ENCODE measurements around the gene GSS.

GSS gene

DNA sequence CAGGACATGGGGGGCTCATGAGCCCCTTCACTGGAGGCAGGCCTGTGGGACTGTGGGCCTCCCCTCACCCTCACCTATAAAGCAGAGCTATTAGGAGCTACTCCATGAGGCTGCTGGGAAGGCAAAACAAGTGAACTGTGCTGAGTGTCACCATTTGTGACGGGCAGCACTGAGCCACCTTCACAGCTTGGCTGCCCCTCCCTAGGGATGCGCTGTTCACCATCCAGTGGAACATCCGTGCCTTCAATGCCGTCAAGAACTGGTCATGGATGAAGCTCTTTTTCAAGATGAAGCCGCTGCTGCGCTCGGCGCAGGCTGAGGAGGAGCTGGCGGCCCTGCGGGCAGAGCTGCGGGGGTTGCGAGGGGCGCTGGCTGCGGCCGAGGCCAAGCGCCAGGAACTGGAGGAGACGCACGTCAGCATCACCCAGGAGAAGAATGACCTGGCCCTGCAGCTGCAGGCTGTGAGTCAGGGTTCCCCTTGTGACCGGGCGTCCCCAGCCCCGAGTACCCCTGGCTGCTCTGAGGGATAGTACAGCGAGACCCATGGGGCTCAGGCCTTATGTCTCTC, 38.4 kb upstream of the GSS start:
- no peak for DNase-seq (ENCODE audit: low read depth)

DNA sequence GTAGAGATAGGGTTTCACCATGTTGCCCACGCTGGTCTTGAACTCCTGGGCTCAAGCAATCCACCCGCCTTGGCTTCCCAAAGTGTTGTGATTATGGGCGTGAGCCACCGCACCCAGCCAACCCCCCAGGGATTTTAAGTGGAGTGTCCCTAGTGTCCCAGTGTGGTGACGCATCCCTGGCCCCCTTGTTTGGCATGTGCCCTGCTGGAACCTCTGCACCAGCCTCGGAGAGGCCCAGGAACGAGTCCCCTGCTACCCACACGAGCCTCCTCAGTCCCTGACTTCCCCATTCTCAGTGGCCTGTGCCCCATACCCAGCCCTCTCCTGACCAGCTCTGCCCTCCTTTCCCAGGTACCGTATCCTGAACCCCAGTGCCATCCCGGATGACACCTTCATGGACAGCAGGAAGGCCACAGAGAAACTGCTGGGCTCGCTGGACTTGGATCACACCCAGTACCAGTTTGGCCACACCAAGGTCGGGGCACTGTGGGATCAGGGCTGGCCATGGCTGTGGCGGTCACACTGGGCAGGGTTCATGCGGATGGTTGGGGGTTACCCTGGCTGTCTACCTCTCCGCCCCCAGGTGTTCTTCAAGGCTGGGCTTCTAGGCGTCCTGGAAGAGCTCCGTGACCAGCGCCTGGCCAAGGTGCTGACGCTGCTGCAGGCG, 37.3 kb upstream of the GSS start:
- no peak for DNase-seq (ENCODE audit: low read depth)

DNA sequence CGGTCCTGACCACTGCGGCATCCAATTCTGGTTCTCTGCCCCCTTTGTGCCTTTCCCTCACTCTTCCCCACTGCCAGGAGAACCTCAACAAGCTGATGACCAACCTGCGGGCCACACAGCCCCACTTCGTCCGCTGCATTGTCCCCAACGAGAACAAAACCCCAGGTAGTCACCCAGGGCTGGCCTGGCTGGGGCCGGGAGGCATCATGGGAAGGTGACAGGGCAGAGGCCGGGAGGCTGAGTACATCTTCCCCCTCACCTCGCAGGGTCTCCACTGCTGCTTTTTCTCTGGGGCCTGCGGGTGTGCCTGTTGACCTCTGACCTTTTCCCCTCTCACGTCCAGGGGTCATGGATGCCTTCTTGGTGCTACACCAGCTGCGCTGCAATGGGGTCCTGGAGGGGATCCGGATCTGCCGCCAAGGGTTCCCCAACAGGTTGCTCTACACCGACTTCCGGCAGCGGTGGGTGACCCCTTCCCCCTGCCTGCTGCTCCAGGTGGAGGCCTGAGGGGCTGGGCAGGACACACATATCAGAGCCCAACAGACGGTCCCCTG, 35.1 kb upstream of the GSS start:
- DNase-seq (ENCODE audit: low read depth) = no peak

DNA sequence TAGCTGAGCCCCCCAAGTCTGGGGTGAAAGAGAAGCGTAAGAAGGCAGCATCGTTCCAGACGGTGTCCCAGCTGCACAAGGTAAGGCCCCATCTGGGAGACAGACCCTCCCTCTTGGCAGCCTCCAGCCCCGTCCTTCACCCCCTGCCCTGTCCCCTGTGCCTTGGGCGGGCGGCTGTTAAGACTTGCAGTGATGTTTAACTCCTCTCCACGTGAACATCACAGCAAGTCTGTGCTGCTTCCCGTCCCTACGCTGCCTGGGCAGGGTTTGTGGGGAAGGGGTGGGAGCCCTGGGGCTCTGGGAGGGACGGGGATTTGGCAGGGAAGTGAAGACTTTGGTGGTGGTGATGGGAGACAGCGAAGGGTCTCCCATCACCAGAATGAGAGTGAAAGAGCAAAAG, 34.6 kb upstream of the GSS start:
- DNase-seq (ENCODE audit: low read depth) = no peak

DNA sequence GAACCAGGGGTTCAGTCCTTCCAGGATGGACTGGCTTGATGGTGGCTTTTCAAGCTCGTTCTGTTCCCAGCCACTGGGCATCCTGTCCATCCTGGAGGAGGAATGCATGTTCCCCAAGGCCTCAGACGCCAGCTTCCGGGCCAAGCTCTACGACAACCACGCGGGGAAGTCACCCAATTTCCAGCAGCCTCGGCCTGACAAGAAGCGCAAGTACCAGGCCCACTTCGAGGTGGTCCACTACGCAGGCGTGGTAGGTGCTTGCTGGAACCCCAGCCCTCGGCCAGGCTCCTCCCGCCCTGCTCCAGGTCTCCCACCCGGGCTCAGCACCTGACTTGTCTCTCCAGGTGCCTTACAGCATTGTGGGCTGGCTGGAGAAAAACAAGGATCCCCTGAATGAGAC, 34.1 kb upstream of the GSS start:
- no peak for DNase-seq (ENCODE audit: low read depth)

DNA sequence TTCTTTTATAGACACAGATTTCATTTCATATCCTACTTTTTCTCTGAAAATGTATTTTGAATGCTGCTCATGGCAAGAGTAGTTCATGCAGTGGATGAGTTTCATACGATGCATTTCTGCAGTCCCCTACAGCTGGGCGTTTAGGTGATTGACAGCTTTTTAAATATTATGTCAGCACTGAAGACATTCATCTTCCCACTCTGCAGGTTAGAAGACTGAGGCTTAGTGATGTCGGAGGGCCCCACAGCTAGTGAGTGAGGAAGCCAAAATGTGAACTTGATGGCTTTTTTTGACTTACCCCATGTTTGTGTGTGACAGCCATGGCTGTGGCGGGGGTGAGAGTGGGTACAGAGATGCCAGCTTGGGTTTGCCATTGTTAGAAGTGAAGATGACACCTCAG, 33.5 kb upstream of the GSS start:
- DNase-seq (ENCODE audit: low read depth) = no peak

DNA sequence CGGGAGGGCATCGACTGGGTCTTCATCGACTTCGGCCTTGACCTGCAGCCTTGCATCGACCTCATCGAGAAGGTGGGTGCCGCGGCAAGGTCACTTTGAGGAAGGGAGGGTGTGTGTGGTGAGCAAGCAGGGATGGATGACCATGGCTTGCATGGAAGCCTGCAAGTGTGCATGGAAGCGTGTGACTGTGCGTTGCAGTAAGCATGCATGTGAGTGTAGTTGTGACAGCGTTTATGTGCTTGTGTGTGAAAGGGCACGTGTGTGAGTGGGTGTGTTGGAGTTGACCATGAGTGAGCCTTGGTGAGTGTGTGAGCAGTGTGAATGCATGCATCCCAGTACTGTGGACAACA, 32.6 kb upstream of the GSS start:
- no peak for DNase-seq (ENCODE audit: low read depth)

DNA sequence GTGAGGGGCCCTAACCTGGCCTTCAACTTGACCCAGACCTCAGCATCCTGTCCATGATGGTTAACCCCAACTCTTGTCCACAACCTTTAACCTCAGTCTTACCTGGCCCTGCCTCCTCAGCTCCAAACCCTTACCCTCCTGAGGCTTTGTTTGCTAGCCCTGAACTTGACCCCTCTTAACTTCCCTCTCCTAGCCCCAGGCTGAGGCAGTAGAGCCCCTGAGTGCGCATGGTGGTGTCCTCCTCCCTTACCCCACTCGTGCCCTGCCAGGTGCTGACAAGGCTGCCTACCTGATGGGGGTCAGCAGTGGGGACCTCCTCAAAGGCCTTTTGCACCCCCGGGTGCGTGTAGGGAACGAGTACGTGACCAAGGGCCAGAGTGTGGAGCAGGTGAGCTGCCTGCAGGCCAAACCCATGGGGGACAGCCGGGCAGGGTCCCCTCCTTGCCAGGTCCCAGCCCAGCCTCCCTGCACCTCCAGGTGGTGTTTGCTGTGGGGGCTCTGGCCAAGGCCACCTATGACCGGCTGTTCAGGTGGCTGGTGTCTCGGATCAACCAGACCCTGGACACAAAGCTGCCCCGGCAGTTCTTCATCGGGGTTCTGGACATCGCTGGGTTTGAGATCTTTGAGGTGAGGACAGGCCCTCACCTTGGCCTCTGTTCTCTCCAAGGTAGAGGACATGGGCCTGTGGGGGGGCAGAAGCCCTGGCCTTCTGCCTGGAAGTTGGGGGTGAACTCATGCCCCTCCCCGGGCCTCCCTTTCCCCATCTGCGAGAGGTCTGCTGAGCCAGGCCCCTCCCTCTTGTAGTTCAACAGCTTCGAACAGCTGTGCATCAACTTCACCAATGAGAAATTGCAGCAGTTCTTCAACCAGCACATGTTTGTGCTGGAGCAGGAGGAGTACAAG, 31.9 kb upstream of the GSS start:
- DNase-seq (ENCODE audit: low read depth) = no peak

DNA sequence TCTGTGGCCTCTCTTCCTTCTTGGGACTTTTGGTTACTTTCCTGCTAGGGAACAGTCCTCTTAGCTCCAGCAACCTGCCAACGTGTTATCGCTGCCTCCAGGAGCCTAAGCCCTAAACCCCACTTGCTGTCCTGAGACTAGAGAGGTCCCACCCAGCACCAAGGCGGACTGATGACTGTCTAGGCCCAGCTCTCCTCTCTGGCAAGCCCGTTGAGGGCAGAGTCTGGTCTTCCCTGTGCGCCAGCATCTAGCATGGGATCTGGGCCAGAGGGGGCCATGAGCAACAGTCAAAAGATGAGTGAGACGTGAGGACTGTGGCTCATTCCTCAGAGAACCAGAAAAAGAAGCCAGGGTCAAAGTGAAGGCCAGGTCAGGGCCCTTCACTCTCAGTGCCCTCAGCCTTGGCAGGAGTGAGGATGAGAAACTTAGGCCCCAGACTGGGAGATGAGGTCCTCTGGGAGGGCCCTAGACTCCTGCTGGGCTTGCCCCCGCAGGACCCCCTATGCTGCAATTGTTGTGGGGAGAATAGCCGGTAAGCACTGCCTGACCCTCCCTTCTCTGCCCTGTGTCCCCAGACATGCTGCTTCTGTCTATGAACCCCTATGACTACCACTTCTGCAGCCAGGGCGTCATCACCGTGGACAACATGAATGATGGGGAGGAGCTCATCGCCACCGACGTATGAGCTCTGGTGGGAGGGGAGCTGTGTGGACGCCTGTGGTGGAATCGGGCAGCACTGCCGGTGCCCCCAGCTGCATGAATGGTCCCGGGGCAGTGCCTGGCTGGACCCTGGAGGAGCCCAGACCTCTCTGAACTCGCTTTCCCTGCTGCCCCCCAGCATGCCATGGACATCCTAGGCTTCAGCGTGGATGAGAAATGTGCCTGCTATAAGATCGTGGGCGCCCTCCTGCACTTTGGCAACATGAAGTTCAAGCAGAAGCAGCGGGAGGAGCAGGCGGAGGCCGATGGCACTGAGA, 31.0 kb upstream of the GSS start:
- no peak for DNase-seq (ENCODE audit: low read depth)

DNA sequence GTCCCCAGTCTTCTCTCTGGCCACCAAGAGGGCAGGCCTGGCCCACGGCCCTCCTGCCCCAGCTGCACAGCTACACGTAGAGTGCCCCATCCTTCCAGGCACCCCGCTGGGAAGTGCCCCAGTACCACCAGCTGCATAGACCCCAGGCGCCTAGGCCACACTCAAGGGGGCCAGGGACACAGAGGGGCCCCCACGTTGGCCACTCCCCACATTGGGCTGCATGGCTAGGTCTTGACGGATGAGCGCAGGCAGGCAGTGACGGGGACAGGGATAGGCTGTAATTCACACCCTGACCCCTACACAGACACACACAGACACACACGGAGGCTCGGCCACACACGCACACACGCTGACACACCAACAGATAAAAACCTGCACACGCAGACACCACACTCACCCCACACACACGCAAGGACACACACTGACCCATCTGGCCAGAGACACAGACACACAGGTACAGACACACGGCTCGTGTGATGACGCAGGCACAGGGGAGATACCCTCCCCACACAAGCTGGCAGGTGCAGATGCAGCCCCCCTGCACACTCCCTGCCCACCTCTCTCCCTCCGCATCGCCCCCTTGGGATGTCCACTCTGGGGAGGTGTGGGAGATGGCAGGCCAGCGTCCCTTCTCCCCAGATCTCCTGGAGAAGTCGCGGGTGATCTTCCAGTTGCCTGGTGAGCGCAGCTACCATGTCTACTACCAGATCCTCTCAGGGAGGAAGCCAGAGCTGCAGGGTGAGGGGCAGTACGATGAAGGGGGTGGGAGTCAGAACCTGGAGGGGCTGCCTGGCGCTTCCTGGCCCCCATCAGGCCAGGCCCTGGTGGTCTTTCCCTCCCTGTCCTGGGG, 30.1 kb upstream of the GSS start:
- DNase-seq (ENCODE audit: low read depth) = no peak

DNA sequence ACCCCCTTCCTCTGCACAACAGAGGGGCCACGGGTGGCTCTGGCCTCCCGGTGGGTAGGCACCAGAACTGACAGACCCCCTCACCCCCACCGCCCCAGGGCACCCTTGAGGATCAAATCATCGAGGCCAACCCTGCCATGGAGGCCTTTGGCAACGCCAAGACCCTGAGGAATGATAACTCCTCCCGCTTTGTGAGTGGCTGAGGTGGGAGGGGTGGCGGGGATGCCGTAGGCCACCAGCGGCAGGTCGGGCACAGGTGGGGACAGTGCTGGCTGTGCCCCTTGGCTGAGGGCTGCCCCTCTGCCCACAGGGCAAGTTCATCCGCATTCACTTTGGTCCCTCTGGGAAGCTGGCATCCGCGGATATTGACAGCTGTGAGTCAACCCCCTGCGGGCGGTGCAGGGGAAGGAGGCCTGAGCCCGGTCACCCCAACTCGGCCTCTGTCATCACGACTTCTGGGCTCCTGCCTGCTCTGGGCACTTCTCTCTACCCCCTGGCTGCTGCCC, 29.2 kb upstream of the GSS start:
- DNase-seq (ENCODE audit: low read depth) = no peak

DNA sequence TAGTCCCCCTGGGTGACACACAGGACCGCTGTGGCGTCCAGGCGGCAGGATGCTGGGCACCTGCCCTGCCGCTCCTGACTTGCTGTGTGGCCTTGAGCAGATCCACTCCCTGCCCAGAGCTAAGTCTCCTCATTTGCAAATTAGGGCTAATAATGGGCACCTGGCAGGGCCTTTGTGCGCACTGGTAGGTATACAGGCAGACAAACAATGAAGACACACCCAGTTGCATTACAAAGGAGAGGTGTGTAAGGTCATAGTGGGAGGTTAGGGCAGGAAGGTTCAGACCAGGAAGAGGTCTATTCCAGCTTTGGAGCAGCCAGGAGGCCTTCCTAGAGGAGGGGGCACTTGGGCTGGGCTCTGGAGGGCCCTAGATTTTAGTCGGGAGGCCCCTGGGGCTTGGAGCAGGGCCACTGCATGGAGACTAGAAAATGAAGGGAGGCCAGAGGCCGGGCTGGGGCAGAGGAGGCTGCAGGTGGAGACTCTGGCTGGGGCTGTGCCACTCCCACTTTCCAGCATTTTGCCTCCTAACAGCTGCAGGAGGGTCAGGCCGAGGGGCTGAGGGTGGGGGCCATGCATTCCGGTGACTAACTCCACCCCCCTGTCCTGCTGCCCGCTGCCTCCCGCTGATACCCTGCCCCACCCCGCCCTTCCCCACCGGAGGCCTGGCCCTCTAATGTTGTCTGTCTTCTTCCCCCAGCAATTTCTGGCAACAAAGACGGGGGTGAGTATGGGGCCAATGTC, 28.6 kb upstream of the GSS start:
- no peak for DNase-seq (ENCODE audit: low read depth)

DNA sequence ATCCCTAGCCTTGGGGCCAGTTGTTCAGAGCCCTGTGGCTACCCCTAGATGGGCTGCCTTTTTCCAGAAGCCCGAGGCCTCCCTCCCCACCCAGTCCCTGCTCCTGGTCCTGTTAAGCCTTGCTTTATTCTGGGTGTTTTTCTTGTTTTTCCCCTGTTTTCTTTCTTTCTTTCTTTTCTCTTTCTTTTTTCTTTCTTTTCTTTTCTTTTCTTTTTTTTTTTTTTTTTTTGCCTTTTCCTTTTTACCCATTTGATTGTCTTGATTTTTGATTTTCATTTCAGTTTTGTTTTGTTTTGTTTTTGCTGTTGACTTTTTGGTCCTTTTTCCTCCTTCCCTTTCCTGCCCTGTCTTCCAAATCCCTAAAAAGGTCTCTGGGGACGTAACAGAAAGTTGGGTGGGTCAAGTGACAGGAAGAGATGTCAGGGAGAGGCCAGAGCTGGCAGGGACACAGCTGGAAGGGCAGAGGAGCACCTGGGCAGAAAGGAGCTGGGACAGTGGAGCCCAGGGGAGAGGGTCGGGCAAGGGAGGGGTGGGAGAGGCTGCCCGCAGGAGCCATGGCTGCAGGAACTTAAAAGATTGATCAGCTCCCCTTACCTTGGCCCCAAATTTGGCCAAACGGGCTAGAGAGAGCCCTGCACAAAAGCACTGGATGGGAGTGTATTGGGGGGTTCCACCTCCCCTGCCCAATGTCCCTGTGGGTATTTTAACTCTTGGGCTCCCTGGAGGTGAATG, 27.6 kb upstream of the GSS start:
- no peak for DNase-seq (ENCODE audit: low read depth)

DNA sequence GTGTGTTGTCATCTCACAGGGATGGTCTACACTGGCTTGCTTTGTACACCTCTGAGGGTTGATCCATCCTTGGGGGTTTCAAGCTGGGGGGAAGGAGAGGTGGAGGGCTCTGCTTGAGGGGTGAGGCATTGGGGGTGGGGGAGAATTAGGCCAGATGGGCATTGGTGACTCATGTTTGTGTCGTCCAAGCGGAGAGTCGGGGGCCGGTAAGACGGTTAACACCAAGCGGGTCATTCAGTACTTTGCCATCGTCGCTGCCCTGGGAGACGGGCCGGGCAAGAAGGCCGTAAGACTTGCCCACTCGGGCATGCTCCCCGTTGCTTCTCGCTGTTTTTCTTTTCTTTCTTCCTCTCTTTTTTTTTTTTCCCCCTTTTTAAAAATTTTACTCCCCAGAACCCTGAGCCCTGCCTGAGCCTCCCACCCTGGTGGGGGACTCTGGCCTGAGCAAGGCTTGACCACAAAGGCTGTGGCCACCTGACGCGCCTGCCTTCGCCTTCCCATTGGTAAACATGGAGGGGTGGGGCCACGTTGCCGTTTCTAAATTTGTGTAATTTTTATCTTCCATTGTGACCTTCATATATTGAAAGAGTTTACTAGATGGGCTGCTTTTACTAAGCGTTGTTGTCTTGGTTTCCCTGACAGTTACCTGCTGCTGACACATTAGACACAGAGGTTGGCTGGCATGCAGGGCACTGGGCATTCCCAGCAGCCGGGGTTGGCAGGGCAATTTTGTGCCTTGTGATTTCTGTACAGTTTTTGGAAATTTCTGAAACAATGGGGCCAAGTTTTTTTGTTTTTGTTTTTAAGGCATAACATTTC, 26.9 kb upstream of the GSS start:
- no peak for DNase-seq (ENCODE audit: low read depth)

DNA sequence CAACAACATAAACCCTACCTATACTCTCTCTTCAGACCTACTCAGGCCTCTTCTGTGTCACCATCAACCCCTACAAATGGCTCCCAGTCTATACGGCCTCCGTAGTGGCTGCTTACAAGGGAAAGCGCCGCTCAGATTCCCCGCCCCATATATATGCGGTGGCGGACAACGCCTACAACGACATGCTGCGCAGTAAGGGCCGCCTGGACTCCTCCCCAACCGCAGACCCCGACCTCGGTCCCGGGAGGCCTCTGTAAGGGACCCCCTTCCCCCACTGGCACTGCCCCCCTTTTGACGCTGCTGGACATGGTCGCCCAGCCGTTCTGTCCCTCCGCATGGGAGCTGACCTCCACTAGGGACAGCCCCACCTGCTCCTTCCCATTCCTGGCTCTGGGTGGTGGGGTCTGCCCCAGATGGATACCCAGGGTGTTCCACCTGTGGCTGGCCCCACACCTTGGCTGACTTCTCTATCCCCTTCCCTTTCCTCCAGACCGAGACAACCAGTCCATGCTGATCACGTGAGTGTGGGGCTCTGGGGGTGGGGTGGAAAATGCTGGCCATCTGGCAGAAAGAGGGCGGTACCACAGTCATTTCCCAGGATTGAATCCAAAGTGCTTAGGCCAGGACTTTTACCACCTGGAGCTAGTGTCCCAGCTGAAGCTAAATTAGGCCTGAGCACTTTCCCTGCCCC, 25.1 kb upstream of the GSS start:
- no peak for DNase-seq (ENCODE audit: low read depth)

DNA sequence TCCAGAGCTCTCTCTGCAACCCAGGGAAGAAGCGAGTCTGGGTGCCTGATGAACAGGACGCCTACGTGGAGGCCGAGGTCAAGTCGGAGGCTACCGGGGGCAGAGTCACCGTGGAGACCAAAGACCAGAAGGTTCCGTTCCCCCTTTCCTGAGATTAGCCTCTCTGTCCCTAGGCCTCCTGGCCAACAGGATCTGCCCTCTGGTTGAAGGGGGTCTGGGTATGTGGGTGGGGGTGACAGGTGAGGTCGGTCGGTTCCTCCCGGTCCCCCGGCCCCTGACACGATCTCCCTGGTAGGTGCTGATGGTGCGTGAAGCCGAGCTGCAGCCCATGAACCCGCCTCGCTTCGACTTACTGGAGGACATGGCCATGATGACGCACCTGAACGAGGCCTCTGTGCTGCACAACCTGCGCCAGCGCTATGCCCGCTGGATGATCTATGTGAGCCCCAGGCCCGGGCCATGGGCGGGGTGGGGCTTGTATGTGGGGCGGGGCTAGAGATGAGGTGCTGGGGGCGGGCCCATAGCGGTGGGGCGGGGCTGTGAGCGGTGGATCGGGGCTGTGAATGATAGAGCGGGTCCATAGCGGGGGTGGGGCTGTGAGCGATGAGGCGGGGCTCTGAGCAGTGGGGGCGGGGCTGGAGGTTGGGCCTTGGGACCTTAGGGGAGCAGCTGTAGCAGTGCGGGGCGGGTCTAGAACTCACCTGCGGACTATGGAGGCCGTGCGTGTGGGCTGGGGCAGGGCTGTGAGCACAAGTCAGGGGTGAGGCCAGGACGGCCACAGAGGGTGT, 24.0 kb upstream of the GSS start:
- no peak for DNase-seq (ENCODE audit: low read depth)
